Measurements from ENCODE around the gene BCAP31. TPM values are rescaled to one million over a fixed set of nuclear protein-coding genes. Genes with fewer than 3 reads are reported as not detected.

Gene BCAP31
- total RNA-seq, 1 experiment from 2014 or later = 138 TPM

DNA sequence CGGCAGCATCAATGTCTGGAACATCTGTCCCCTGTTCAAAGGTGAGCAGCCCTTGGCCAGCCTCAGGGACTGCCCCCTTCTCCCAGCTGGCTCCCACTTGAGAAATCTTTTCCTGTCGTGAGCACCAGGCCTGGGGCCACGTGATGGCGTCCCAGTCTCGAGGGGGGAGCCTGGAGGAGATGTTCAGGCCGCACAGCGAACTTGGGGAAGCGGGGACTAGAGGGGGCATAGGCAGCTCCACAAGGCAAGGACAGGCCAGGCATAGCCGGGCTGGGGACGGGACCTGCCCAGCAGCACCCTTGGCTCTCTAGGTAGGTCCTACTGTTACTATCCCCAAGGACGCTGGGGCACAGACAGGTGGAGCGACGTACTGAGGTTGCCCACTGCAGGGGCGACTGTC is 33.7 kb downstream of the BCAP31 start:
- Histone ChIP-seq H2BK15ac (ENCODE audit: low read depth, low read length) (no peak overlapping the region), H3K27ac (ENCODE audit: insufficient read length, low read depth, low read length) (no peak overlapping the region), H3K9me3 (ENCODE audit: control insufficient read depth, low read depth, low read length) (peaks cover 2% of the 10 kb centered on the region), H2AK5ac (ENCODE audit: insufficient read length, low read length) (no peak overlapping the region), H4K91ac (ENCODE audit: insufficient read length, low read depth, low read length) (no peak overlapping the region), H3K4me2 (ENCODE audit: insufficient read depth, insufficient read length, low read length) (no peak overlapping the region), H3K79me2 (ENCODE audit: insufficient read depth, low read length) (no peaks in the 10 kb centered on the region; the same call in 1 of the 2 replicates), H2BK20ac (ENCODE audit: low read depth, low read length, poor library complexity, severe bottlenecking) (no peak overlapping the region), H3K23ac (ENCODE audit: insufficient read length, low read depth, low read length) (no peak overlapping the region), H3K4me1 (ENCODE audit: insufficient read depth, low read length) (no peaks in the 10 kb centered on the region; the same call in 1 of the 2 replicates), H3K23me2 (ENCODE audit: insufficient read length, low read depth, low read length, poor library complexity, severe bottlenecking) (no peaks in the 10 kb centered on the region), H3K18ac (ENCODE audit: insufficient read length, low read depth, low read length) (no peak overlapping the region), H3K27me3 (ENCODE audit: insufficient read depth, low read length) (no peaks in the 10 kb centered on the region), H3K79me1 (ENCODE audit: insufficient read depth, low read depth, low read length, poor library complexity, severe bottlenecking) (no peaks in the 10 kb centered on the region), H3K9ac (ENCODE audit: extremely low read depth, insufficient read length, low read length) (no peak overlapping the region), H3K56ac (ENCODE audit: insufficient read length, low read depth, low read length) (no peak overlapping the region), H4K5ac (ENCODE audit: insufficient read length, low read depth, low read length) (no peak overlapping the region), H2BK12ac (ENCODE audit: insufficient read length, low read depth, low read length) (no peak overlapping the region), H2BK120ac (ENCODE audit: low read depth, low read length, poor library complexity, severe bottlenecking) (no peak overlapping the region), H3T11ph (ENCODE audit: low read length) (no peak overlapping the region), H4K8ac (replicated peaks; ENCODE audit: insufficient read length, low read depth, low read length) (no peak overlapping the region), H4K20me1 (ENCODE audit: control insufficient read depth, insufficient read depth, insufficient read length) (peaks cover 5% of the 10 kb centered on the region), H3K4ac (ENCODE audit: low read depth, low read length) (no peak overlapping the region), H3K14ac (ENCODE audit: insufficient read depth, low read length) (no peak overlapping the region), H2BK5ac (ENCODE audit: insufficient read length, low read length) (no peak overlapping the region), H2AFZ (ENCODE audit: low read length) (no peak overlapping the region)
- Mint-ChIP-seq H3K4me3 (peak overlapping the region; percentile 29 to 65; a peak in 3 of 5 replicates), H3K36me3 (ENCODE audit: insufficient read depth in 1 of 3, low read depth in 3 of 3) (peaks cover 18 to 44% (median 43%) of the 10 kb centered on the region in 3 experiments; a peak in 6 of 7 replicates), H3K27me3 (ENCODE audit: low read depth) (0 out of 2 replicates have a peak, but pooled peaks cover 2% of the 10 kb centered on the region), H3K9me3 (peaks cover 28 to 58% of the 10 kb centered on the region in 2 experiments), H3K4me1 (peaks cover 9 to 18% of the 10 kb centered on the region in 2 experiments), H3K27ac (no peak overlapping the region)
- TF ChIP-seq, protein P1, sequence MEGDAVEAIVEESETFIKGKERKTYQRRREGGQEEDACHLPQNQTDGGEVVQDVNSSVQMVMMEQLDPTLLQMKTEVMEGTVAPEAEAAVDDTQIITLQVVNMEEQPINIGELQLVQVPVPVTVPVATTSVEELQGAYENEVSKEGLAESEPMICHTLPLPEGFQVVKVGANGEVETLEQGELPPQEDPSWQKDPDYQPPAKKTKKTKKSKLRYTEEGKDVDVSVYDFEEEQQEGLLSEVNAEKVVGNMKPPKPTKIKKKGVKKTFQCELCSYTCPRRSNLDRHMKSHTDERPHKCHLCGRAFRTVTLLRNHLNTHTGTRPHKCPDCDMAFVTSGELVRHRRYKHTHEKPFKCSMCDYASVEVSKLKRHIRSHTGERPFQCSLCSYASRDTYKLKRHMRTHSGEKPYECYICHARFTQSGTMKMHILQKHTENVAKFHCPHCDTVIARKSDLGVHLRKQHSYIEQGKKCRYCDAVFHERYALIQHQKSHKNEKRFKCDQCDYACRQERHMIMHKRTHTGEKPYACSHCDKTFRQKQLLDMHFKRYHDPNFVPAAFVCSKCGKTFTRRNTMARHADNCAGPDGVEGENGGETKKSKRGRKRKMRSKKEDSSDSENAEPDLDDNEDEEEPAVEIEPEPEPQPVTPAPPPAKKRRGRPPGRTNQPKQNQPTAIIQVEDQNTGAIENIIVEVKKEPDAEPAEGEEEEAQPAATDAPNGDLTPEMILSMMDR (conservative IDR thresholded peaks at IDR 0.05) = no peak
- no CpG with 5 or more reads among the region's 14 CpGs for WGBS (ENCODE audit: extremely low coverage, insufficient read length, low lambda C conversion rate)
- DNase-seq = no peak
